ENCODE results near the gene RHOT1.
"Not testable (repeated sequence)": the region's sequence is repeated elsewhere in the genome, so short reads cannot be mapped to it uniquely, and the experiment has no call there.

The RHOT1 gene

DNA sequence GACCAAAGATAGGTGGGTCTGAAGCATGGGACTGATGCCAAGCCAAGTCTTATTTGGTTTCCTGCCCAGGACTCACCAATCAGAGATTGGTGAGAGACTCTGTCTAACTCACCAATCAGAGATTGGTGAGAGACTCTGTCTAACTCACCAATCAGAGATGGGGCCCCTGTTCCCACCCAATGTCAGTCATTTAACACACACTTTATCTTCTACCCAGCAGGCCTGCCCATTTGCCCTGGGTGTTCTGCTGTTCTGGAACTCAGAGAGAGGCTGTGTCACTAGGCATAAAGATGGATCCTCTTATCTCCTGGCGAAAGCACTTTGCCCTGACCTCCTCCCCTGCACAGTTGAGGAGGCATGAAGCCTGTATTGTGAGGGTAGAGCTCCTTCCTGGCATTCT, 5.4 kb upstream of the RHOT1 start:
- H3K36me3 ChIP-seq (ENCODE audit: insufficient read depth) = no peaks in the 10 kb centered on the region
- H3K4me2 ChIP-seq = no peak overlapping the region
- H3K27me3 ChIP-seq (ENCODE audit: insufficient read depth, low read depth) = no peaks in the 10 kb centered on the region
- H2AFZ ChIP-seq (ENCODE audit: low read depth) = no peak overlapping the region
- H3K4me3 ChIP-seq (IDR thresholded peaks at IDR 0.05; ENCODE audit: insufficient read depth, low read depth, low read length) = no peak overlapping the region
- H3K9ac ChIP-seq = no peak overlapping the region
- H4K20me1 ChIP-seq (ENCODE audit: insufficient read depth) = no peaks in the 10 kb centered on the region
- TF ChIP-seq, protein P1, sequence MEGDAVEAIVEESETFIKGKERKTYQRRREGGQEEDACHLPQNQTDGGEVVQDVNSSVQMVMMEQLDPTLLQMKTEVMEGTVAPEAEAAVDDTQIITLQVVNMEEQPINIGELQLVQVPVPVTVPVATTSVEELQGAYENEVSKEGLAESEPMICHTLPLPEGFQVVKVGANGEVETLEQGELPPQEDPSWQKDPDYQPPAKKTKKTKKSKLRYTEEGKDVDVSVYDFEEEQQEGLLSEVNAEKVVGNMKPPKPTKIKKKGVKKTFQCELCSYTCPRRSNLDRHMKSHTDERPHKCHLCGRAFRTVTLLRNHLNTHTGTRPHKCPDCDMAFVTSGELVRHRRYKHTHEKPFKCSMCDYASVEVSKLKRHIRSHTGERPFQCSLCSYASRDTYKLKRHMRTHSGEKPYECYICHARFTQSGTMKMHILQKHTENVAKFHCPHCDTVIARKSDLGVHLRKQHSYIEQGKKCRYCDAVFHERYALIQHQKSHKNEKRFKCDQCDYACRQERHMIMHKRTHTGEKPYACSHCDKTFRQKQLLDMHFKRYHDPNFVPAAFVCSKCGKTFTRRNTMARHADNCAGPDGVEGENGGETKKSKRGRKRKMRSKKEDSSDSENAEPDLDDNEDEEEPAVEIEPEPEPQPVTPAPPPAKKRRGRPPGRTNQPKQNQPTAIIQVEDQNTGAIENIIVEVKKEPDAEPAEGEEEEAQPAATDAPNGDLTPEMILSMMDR (conservative IDR thresholded peaks at IDR 0.05; ENCODE audit: low read depth, low read length) = no peak
- H3K27ac ChIP-seq = no peak overlapping the region
- peaks cover 8% of the 10 kb centered on the region for H3K4me1 ChIP-seq (ENCODE audit: low read depth, poor library complexity, severe bottlenecking)
- no peaks in the 10 kb centered on the region for H3K79me2 ChIP-seq (ENCODE audit: insufficient read depth, low read depth)

DNA sequence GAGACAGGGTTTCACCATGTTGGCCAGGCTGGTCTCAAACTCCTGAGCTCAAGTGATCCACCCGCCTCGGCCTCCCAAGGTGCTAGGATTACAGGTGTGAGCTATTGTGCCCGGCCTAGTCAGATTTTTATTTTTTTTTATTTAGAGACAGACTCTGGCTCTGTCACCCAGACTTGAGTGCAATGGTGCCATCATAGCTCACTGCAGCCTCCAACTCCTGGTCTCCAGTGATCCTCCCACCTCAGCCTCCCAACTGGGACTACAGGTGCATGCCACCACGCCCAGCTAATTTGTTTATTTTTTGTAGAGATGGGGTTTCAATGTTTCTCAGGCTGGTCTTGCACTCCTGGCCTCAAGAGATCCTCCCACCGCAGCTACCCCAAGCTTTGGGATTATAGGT, 2.8 kb upstream of the RHOT1 start:
- not testable (repeated sequence) for H3K9ac ChIP-seq; H3K36me3 ChIP-seq (ENCODE audit: insufficient read depth); H3K27me3 ChIP-seq (ENCODE audit: insufficient read depth, low read depth); H4K20me1 ChIP-seq (ENCODE audit: insufficient read depth); H3K27ac ChIP-seq; H3K4me2 ChIP-seq; H3K4me3 ChIP-seq (IDR thresholded peaks at IDR 0.05; ENCODE audit: insufficient read depth, low read depth, low read length); H2AFZ ChIP-seq (ENCODE audit: low read depth)
- H3K4me1 ChIP-seq (ENCODE audit: low read depth, poor library complexity, severe bottlenecking) = peaks cover 21% of the 10 kb centered on the region
- H3K79me2 ChIP-seq (ENCODE audit: insufficient read depth, low read depth) = peaks cover 20% of the 10 kb centered on the region

DNA sequence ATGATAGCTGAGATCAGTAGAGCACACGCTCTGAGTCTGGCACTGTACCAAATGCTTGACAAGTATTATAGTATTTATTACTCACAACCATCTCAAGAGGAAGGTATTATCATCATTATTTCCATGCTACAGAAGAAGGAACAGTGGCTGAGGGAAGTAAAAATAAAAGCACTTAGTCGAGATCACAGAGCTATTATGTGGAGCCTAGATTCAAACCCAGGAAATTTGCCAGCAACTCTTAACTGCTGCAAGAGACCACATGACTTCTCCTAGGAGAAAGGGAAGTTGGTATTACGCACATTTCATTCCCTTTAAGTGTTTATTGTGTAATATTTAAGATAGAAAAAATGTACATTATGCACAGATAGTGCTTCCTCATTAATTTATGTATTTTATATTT, 1.0 kb upstream of the RHOT1 start:
- Histone ChIP-seq H4K20me1 (ENCODE audit: insufficient read depth) (no peaks in the 10 kb centered on the region), H3K27me3 (ENCODE audit: insufficient read depth, low read depth) (no peaks in the 10 kb centered on the region), H3K4me3 (IDR thresholded peaks at IDR 0.05; ENCODE audit: insufficient read depth, low read depth, low read length) (no peak overlapping the region), H3K27ac (no peak overlapping the region), H3K4me1 (ENCODE audit: low read depth, poor library complexity, severe bottlenecking) (peaks cover 27% of the 10 kb centered on the region), H3K79me2 (ENCODE audit: insufficient read depth, low read depth) (peaks cover 35% of the 10 kb centered on the region), H2AFZ (ENCODE audit: low read depth) (peak overlapping the region; percentile 99), H3K9ac (no peak overlapping the region; the same call in 1 of the 2 replicates), H3K4me2 (peak overlapping the region; percentile 49), H3K36me3 (ENCODE audit: insufficient read depth) (no peaks in the 10 kb centered on the region)
- TF ChIP-seq, protein P1 (conservative IDR thresholded peaks at IDR 0.05; ENCODE audit: low read depth, low read length) = no peak

DNA sequence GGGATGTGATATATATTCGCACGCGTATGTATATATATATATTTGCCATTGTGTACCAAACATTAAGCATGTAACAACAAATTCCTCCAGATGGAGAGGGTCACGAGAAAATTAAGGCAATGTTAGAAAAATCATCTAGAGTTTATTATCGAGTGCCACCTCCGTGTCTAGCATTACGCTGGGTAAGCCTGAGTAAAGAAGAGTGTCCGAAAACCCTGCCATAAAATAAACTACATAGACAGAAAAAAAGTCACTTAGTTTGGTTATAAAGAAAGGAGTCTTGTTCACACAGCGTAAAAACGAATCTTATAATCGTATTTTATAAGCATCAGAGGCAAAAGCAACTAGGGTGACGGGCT, 644 bp upstream of the RHOT1 start:
- TF ChIP-seq, protein P1 (conservative IDR thresholded peaks at IDR 0.05; ENCODE audit: low read depth, low read length) = no peak
- peak overlapping the region; percentile 42 for H3K27ac ChIP-seq
- no peaks in the 10 kb centered on the region for H3K36me3 ChIP-seq (ENCODE audit: insufficient read depth)
- H3K4me3 ChIP-seq (IDR thresholded peaks at IDR 0.05; ENCODE audit: insufficient read depth, low read depth, low read length) = no peak overlapping the region
- H4K20me1 ChIP-seq (ENCODE audit: insufficient read depth) = no peaks in the 10 kb centered on the region
- H2AFZ ChIP-seq (ENCODE audit: low read depth) = peak overlapping the region; percentile 99
- peaks cover 27% of the 10 kb centered on the region for H3K4me1 ChIP-seq (ENCODE audit: low read depth, poor library complexity, severe bottlenecking)
- H3K27me3 ChIP-seq (ENCODE audit: insufficient read depth, low read depth) = no peaks in the 10 kb centered on the region
- peak overlapping the region; percentile 64; the same call in 1 of the 2 replicates for H3K9ac ChIP-seq
- peak overlapping the region; percentile 49 for H3K4me2 ChIP-seq
- H3K79me2 ChIP-seq (ENCODE audit: insufficient read depth, low read depth) = peaks cover 35% of the 10 kb centered on the region

DNA sequence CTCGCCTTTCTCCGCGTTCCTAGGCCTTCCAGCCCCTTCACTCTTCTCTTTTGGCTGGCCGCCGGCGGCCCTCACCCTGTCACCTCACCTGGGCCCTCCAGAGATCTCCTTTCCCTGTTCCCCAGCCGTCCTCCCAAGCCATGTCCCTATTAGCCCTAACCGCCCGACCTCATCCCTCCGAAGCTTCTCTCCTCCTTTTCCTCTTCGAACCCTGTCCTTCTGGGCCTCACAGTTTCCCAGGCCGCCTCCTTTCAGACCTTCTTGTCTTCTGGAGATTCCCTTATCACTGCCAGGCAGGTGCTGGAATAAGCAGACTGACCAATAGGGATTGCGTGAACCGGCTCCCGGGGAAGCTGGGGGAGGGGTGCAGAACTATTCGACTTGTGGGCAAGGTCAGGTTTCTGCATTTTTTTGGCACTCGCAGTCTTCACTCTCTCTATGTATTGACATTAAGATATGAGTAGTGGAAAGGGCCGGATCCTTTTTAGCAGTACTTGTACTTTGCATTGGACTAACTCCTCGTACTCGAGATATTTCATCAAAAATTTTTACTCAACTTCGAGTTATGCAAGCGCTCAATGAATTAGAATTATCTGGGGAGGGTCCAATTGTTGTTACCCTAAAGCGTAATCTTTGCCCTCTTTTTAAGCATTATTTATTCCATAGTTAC, 690 bp downstream of the RHOT1 start:
- H3K79me2 ChIP-seq (ENCODE audit: insufficient read depth, low read depth) = peaks cover 36% of the 10 kb centered on the region
- peak overlapping the region; percentile 64; the same call in 1 of the 2 replicates for H3K9ac ChIP-seq
- no peaks in the 10 kb centered on the region for H4K20me1 ChIP-seq (ENCODE audit: insufficient read depth)
- no peaks in the 10 kb centered on the region for H3K36me3 ChIP-seq (ENCODE audit: insufficient read depth)
- peak overlapping the region; percentile 11 for H3K4me3 ChIP-seq (IDR thresholded peaks at IDR 0.05; ENCODE audit: insufficient read depth, low read depth, low read length)
- peaks cover 27% of the 10 kb centered on the region for H3K4me1 ChIP-seq (ENCODE audit: low read depth, poor library complexity, severe bottlenecking)
- H3K4me2 ChIP-seq = peak overlapping the region; percentile 91
- H3K27ac ChIP-seq = peak overlapping the region; percentile 48
- peak overlapping the region; percentile 99 for H2AFZ ChIP-seq (ENCODE audit: low read depth)
- TF ChIP-seq, protein P1 (conservative IDR thresholded peaks at IDR 0.05; ENCODE audit: low read depth, low read length) = no peak
- no peaks in the 10 kb centered on the region for H3K27me3 ChIP-seq (ENCODE audit: insufficient read depth, low read depth)
